GM18951 (cell line): ENCODE data around the gene TSPYL2.
A peak's percentile ranks its signal among the peaks of the same experiment; 100 is the strongest.

ENCODE experiments used
- POLR2A ChIP-seq: IDR thresholded peaks from 4 replicates; pipeline ENCODE4 v1.6.1; 2011; ENCODE audit warnings: mild to moderate bottlenecking; ENCODE audit not compliant: insufficient read length, insufficient read depth; ENCODE audit errors: extremely low read depth
- in situ Hi-C: fragments of 300-500 bp; cut with MboI; formaldehyde crosslinking; loops from one replicate; pipeline ENCODE4 v1.12.0; 2022; ENCODE audit warnings: low sequenced_read_pairs, mixed read lengths, inconsistent platforms; ENCODE audit not compliant: unreplicated experiment

The TSPYL2 gene

GRCh38 chrX:53071604-53072417, 10.4 kb upstream of the TSPYL2 start:
- in situ Hi-C loops, result no loop called here
- peak; percentile 12 for TF ChIP-seq POLR2A

- TF ChIP-seq POLR2A, result no peak
- in situ Hi-C loops, result no loop called here
Measured at GRCh38 chrX:53072418-53073114, 9.6 kb upstream of the TSPYL2 start.

GRCh38 chrX:53073115-53073586, 9.0 kb upstream of the TSPYL2 start:
- TF ChIP-seq POLR2A, result no peak
- in situ Hi-C loops, result no loop called here

- TF ChIP-seq POLR2A, result no peak
- in situ Hi-C loops, result no loop called here
Measured at GRCh38 chrX:53075011-53075410, 7.2 kb upstream of the TSPYL2 start.

GRCh38 chrX:53076671-53077070, 5.5 kb upstream of the TSPYL2 start:
- TF ChIP-seq POLR2A, result no peak
- in situ Hi-C loops, result no loop called here

- no peak for TF ChIP-seq POLR2A
- in situ Hi-C loops, result no loop called here
Measured at GRCh38 chrX:53077207-53078197, 4.7 kb upstream of the TSPYL2 start.

- in situ Hi-C loops, result no loop called here
- TF ChIP-seq POLR2A, result no peak
Measured at GRCh38 chrX:53078943-53079342, 3.2 kb upstream of the TSPYL2 start.

- TF ChIP-seq POLR2A, result no peak
- in situ Hi-C loops, result no loop called here
Measured at GRCh38 chrX:53080628-53081580, 1.3 kb upstream of the TSPYL2 start.

GRCh38 chrX:53082773-53083616, 828 bp downstream of the TSPYL2 start:
- in situ Hi-C loops, result no loop called here
- no peak for TF ChIP-seq POLR2A

- in situ Hi-C loops, result no loop called here
- TF ChIP-seq POLR2A, result no peak
Measured at GRCh38 chrX:53084043-53084570, 1.9 kb downstream of the TSPYL2 start.

GRCh38 chrX:53084863-53085262, 2.7 kb downstream of the TSPYL2 start:
- in situ Hi-C loops, result no loop called here

More at GRCh38 chrX:53084863-53085262, 2.7 kb downstream of the TSPYL2 start:
- TF ChIP-seq POLR2A, result no peak
